Osteoblast (primary cell): ENCODE measurements around the gene OR10T2. TPM values are rescaled to one million over a fixed set of nuclear protein-coding genes. Genes with fewer than 3 reads are reported as not detected.
"Not testable (repeated sequence)": the region's sequence is repeated elsewhere in the genome, so short reads cannot be mapped to it uniquely, and the experiment has no call there.

Source experiments
- DNase-seq: peaks from one replicate; pipeline ENCODE4 v3.0.0; 2011; ENCODE audit warnings: low spot score, mixed read lengths; ENCODE audit not compliant: insufficient read length; ENCODE audit errors: missing footprints
- H2AFZ ChIP-seq: 2 replicates; pipeline ENCODE4 v1.6.0; 2011; ENCODE audit warnings: mild to moderate bottlenecking, low read length
- H3K27ac ChIP-seq: 2 replicates; pipeline ENCODE4 v1.5.1; 2011; ENCODE audit warnings: mild to moderate bottlenecking, low read depth, low read length, moderate library complexity
- H3K27me3 ChIP-seq: 2 replicates; pipeline ENCODE4 v1.6.0; 2012; ENCODE audit warnings: mild to moderate bottlenecking, control low read depth, inconsistent platforms, low read length, moderate library complexity; ENCODE audit not compliant: insufficient read depth
- H3K36me3 ChIP-seq: 2 replicates; pipeline ENCODE4 v1.5.1; 2011; ENCODE audit warnings: mild to moderate bottlenecking, low read length, control low read depth, moderate library complexity; ENCODE audit not compliant: insufficient read depth
- H3K4me1 ChIP-seq: 2 replicates; pipeline ENCODE4 v1.5.1; 2011; ENCODE audit warnings: mild to moderate bottlenecking, low read length, control low read depth, moderate library complexity; ENCODE audit not compliant: insufficient read depth
- H3K4me2 ChIP-seq: 2 replicates; pipeline ENCODE4 v1.6.0; 2011; ENCODE audit warnings: mild to moderate bottlenecking, low read length; ENCODE audit not compliant: insufficient read depth
- H3K4me3 ChIP-seq: fragments of 200-600 bp; sonication (generic); 3 replicates; pipeline ENCODE4 v1.5.1; 2012; ENCODE audit warnings: mild to moderate bottlenecking, low read length, inconsistent platforms; ENCODE audit not compliant: insufficient read depth
- H3K79me2 ChIP-seq: 2 replicates; pipeline ENCODE4 v1.6.0; 2012; ENCODE audit warnings: mild to moderate bottlenecking, low read length, control low read depth, inconsistent platforms; ENCODE audit not compliant: insufficient read depth
- H3K9me3 ChIP-seq: 2 replicates; pipeline ENCODE4 v1.5.1; 2011; ENCODE audit warnings: low read depth, low read length, control low read depth
- H4K20me1 ChIP-seq: 2 replicates; pipeline ENCODE4 v1.6.0; 2012; ENCODE audit warnings: mild to moderate bottlenecking, low read length, control low read depth; ENCODE audit not compliant: insufficient read depth
- total RNA-seq: library from RNA; depleted of rRNA; stranded (reverse); fragments of >200 nt; gene quantifications from 2 replicates; pipeline ENCODE4 v1.2.3, GENCODE V29; 2012
- TF ChIP-seq, protein P1 (sequence below): IDR thresholded peaks from 2 replicates; pipeline ENCODE4 v1.5.1; 2011; ENCODE audit warnings: mild to moderate bottlenecking, low read depth, low read length, moderate library complexity; ENCODE audit errors: extremely low read depth

The OR10T2 gene
- total RNA-seq, 1 donor: not detected

GRCh38 chr1:158393476-158393875, 5.8 kb downstream of the OR10T2 start:
- Histone ChIP-seq H3K4me3 (no peak overlapping the region), H3K27me3 (no peaks in the 10 kb centered on the region), H2AFZ (no peak overlapping the region), H3K36me3 (no peaks in the 10 kb centered on the region), H4K20me1 (no peaks in the 10 kb centered on the region), H3K79me2 (no peaks in the 10 kb centered on the region), H3K27ac (no peak overlapping the region), H3K9me3 (no peaks in the 10 kb centered on the region), H3K4me1 (no peaks in the 10 kb centered on the region), H3K4me2 (no peak overlapping the region)
- TF ChIP-seq, protein P1, sequence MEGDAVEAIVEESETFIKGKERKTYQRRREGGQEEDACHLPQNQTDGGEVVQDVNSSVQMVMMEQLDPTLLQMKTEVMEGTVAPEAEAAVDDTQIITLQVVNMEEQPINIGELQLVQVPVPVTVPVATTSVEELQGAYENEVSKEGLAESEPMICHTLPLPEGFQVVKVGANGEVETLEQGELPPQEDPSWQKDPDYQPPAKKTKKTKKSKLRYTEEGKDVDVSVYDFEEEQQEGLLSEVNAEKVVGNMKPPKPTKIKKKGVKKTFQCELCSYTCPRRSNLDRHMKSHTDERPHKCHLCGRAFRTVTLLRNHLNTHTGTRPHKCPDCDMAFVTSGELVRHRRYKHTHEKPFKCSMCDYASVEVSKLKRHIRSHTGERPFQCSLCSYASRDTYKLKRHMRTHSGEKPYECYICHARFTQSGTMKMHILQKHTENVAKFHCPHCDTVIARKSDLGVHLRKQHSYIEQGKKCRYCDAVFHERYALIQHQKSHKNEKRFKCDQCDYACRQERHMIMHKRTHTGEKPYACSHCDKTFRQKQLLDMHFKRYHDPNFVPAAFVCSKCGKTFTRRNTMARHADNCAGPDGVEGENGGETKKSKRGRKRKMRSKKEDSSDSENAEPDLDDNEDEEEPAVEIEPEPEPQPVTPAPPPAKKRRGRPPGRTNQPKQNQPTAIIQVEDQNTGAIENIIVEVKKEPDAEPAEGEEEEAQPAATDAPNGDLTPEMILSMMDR: no peak
- DNase-seq: no peak

DNA sequence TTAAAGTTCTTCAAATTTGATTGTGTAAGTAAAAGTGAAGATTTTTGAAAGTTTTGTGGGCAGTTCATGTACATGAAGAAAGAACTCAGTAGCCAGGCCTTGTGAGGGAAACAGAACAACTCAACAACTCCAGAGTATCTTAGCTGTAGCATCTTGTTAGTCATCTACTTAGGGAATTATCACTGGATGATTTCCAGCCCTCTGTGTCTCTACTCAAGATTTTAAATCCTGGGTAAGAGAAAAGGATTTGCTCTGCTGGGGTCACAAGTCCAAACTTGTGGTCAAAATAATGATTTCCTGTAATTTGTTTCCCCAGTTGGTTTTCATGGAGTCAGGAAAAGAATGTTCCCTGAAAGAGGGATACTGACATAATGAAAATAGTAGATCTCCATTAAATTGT, 8.2 kb downstream of the OR10T2 start:
- no peaks in the 10 kb centered on the region for H3K27me3 ChIP-seq
- H3K4me2 ChIP-seq: no peak overlapping the region
- no peaks in the 10 kb centered on the region for H3K79me2 ChIP-seq
- TF ChIP-seq, protein P1: no peak
- no peaks in the 10 kb centered on the region for H3K9me3 ChIP-seq
- no peak overlapping the region for H2AFZ ChIP-seq
- no peaks in the 10 kb centered on the region for H3K4me1 ChIP-seq
- H3K36me3 ChIP-seq: no peaks in the 10 kb centered on the region
- H3K4me3 ChIP-seq: no peak overlapping the region
- DNase-seq: no peak
- no peaks in the 10 kb centered on the region for H4K20me1 ChIP-seq
- no peak overlapping the region for H3K27ac ChIP-seq

DNA sequence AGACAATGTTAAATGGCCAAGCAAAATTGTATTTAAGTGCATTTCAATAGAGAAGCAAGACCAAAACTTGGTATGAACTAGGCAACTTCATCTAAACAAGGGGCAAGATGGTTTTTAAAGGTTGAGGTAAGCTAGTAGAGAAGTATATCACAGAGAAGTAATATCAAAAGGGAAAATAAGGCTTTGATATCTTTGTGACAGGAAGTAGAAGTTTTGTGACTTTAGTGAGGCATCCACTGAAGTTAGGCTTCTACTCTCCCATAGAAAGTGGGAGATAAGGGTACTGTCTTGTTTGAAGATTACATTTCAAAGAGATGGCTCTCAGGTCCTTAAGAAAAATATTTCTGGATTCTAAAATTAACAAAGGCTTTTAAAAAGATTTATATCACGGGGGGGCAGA, 8.9 kb downstream of the OR10T2 start:
- H3K27me3 ChIP-seq: no peaks in the 10 kb centered on the region
- no peaks in the 10 kb centered on the region for H4K20me1 ChIP-seq
- H3K9me3 ChIP-seq: no peaks in the 10 kb centered on the region
- H3K27ac ChIP-seq: no peak overlapping the region
- H3K36me3 ChIP-seq: no peaks in the 10 kb centered on the region
- TF ChIP-seq, protein P1: no peak
- no peaks in the 10 kb centered on the region for H3K4me1 ChIP-seq
- H3K4me2 ChIP-seq: no peak overlapping the region
- H2AFZ ChIP-seq: no peak overlapping the region
- no peaks in the 10 kb centered on the region for H3K79me2 ChIP-seq
- no peak overlapping the region for H3K4me3 ChIP-seq
- DNase-seq: no peak

DNA sequence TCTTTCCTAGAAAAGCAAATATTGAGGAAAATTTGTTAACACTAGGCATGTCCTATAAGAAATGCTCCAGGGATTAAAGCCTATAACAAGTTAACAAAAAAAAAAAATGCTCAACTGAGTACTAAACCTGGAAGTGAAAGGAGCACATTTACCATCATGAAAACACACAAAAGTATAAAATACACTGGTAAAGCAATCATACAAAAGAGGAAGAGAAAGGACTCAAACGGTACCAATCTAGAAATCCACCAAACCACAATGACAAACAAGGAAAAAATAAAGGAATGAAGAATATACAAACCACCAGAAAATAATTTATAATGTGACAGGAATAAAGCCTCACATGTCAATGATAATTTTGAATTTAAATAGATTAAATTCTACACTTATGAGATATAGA, 24.4 kb downstream of the OR10T2 start:
- Histone ChIP-seq H3K4me3 (no peak overlapping the region), H3K9me3 (no peaks in the 10 kb centered on the region), H2AFZ (no peak overlapping the region), H3K79me2 (no peaks in the 10 kb centered on the region), H3K36me3 (no peaks in the 10 kb centered on the region), H4K20me1 (no peaks in the 10 kb centered on the region), H3K27ac (no peak overlapping the region), H3K4me2 (no peak overlapping the region), H3K27me3 (no peaks in the 10 kb centered on the region), H3K4me1 (no peaks in the 10 kb centered on the region)
- no peak for DNase-seq
- TF ChIP-seq, protein P1: no peak

DNA sequence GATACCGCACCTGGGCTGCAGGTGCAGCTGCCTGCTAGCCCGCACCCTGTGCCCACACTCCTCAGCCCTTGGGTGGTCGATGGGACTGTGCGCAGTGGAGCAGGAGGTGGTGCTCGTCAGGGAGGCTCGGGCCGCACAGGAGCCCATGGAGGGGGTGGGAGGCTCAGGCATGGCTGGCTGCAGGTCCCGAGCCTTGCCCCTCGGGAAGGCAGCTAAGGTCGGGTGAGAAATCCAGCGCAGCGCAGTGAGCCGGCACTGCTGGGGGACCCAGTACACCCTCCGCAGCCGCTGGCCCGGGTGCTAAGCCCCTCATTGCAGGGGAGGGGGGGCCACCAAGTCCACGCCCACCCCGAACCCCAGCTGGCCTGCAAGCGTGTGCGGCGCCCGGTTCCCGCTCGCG, 25.2 kb downstream of the OR10T2 start:
- DNase-seq, H3K27me3 ChIP-seq, H3K4me1 ChIP-seq, H3K9me3 ChIP-seq, H3K27ac ChIP-seq, H3K4me2 ChIP-seq, H2AFZ ChIP-seq, H3K4me3 ChIP-seq, H4K20me1 ChIP-seq, H3K36me3 ChIP-seq, H3K79me2 ChIP-seq: not testable (repeated sequence)
